Measurements from ENCODE around the gene P3H4. TPM values are rescaled to one million over a fixed set of nuclear protein-coding genes. Genes with fewer than 3 reads are reported as not detected.

P3H4 gene
- total RNA-seq, 1 experiment from 2014 or later = 29.6 TPM

DNA sequence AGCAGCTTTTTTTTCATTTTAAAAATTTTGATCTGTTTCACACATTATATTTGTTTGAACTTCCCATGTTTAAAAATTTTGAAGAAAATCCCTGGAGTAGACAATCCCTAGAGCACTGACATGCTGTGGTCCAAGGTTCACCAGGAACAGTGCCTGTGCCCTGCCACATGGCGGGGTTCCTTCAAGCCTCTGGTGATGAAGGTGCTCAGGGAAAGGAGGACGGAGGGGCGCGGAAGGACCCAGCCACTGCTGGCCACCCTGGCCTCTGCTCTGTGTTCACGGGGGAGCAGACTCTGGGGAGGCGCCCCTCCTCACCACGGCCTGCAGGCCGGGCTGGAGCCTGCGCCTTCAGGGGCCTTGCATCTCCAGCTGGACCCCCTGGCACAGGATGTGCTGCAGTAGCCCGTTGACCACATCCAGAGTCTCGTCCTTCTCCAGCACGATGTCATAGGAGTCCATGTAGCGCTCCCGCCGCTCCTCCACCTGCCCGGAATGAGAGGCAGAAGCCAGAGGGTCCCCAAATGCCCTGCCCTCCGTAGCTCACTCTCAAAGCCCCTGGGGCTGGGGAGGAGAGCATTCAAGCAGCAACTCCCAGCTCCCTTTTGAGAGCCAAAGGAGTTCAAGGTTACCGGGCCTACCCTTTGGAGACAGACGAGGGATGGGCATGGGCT is 13.6 kb upstream of the P3H4 start:
- H3K36me3 ChIP-seq (ENCODE audit: low read depth, low read length) = no peaks in the 10 kb centered on the region
- intact Hi-C loops (cut with micrococcal nuclease) = no loop called here

DNA sequence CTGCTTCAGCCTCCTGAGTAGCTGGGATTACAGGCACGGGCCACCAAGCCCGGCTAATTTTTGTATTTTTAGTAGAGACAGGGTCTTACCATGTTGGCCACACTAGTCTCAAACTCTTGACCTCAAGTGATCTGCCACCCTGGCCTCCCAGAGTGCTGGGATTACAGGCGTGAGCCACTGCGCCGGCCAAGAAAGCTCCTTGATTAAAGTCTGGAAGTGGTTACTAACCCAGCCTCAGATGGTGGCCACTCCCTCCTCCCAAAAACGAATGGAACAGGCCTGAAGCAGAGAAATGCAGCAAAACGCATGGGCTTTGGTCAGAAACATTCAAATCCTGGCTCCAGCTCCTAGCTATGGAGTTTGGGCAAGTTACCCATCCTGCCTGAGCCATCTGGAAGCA is 12.3 kb upstream of the P3H4 start:
- no peaks in the 10 kb centered on the region for H3K27me3 ChIP-seq (ENCODE audit: low read length)
- ChIA-PET POLR2A (ENCODE audit: unreplicated experiment) (interaction anchor here (0.6 kb wide), 1 partner anchor 22 kb away, joined by 8 read pairs; no protein-coding TSS in a partner anchor), CTCF (no interaction called here)
- no peak overlapping the region for H3K9ac ChIP-seq (ENCODE audit: low read length)
- H3K9me3 ChIP-seq (ENCODE audit: low read length) = no peaks in the 10 kb centered on the region
- H3K4me1 ChIP-seq (ENCODE audit: insufficient read depth, low read length) = no peaks in the 10 kb centered on the region
- H3F3A ChIP-seq (ENCODE audit: low read length, unreplicated experiment) = no peaks in the 10 kb centered on the region
- no peaks in the 10 kb centered on the region for H4K20me1 ChIP-seq (ENCODE audit: low read length)
- intact Hi-C loops (cut with micrococcal nuclease) = no loop called here
- no peaks in the 10 kb centered on the region for H3K9me2 ChIP-seq (replicated peaks; ENCODE audit: low read length)
- H3K4me2 ChIP-seq (ENCODE audit: low read length) = no peak overlapping the region
- BruUV-seq (replicated peaks) = no TSS peak
- H2AFZ ChIP-seq (ENCODE audit: low read length) = no peak overlapping the region
- no peak for DNase-seq
- H3K4me3 ChIP-seq (ENCODE audit: low read length) = no peak overlapping the region
- no peak for ATAC-seq
- no peak overlapping the region for H3K27ac ChIP-seq (ENCODE audit: low read length)
- no peaks in the 10 kb centered on the region for H3K79me2 ChIP-seq (ENCODE audit: low read length)
- TF ChIP-seq EZH2 (IDR thresholded peaks at IDR 0.05; ENCODE audit: low read length, unreplicated experiment) (no peak), EZH2phosphoT487 (IDR thresholded peaks at IDR 0.05; ENCODE audit: borderline replicate concordance, low read length) (no peak), CTCF (conservative IDR thresholded peaks at IDR 0.05; ENCODE audit: low read depth, low read length) (no peak)
- H3K36me3 ChIP-seq (ENCODE audit: low read depth, low read length) = no peaks in the 10 kb centered on the region

More for the DNA sequence above, 13.6 kb upstream of the P3H4 start:
- Histone ChIP-seq H3K9me2 (replicated peaks; ENCODE audit: low read length) (no peaks in the 10 kb centered on the region), H3K27ac (ENCODE audit: low read length) (no peak overlapping the region), H3K9ac (ENCODE audit: low read length) (no peak overlapping the region), H3K79me2 (ENCODE audit: low read length) (no peaks in the 10 kb centered on the region), H3F3A (ENCODE audit: low read length, unreplicated experiment) (no peaks in the 10 kb centered on the region), H3K9me3 (ENCODE audit: low read length) (no peaks in the 10 kb centered on the region), H4K20me1 (ENCODE audit: low read length) (no peaks in the 10 kb centered on the region), H3K27me3 (ENCODE audit: low read length) (no peaks in the 10 kb centered on the region), H3K4me3 (ENCODE audit: low read length) (no peak overlapping the region), H2AFZ (ENCODE audit: low read length) (no peak overlapping the region), H3K4me1 (ENCODE audit: insufficient read depth, low read length) (no peaks in the 10 kb centered on the region), H3K4me2 (ENCODE audit: low read length) (no peak overlapping the region)
- ATAC-seq (no peak), DNase-seq (no peak)
- POLR2A ChIA-PET (ENCODE audit: unreplicated experiment) = no interaction called here
- no TSS peak for BruUV-seq (replicated peaks)
- TF ChIP-seq EZH2phosphoT487 (IDR thresholded peaks at IDR 0.05; ENCODE audit: borderline replicate concordance, low read length) (no peak), EZH2 (IDR thresholded peaks at IDR 0.05; ENCODE audit: low read length, unreplicated experiment) (no peak), CTCF (conservative IDR thresholded peaks at IDR 0.05; ENCODE audit: low read depth, low read length) (no peak)
- CTCF ChIA-PET = no interaction called here

DNA sequence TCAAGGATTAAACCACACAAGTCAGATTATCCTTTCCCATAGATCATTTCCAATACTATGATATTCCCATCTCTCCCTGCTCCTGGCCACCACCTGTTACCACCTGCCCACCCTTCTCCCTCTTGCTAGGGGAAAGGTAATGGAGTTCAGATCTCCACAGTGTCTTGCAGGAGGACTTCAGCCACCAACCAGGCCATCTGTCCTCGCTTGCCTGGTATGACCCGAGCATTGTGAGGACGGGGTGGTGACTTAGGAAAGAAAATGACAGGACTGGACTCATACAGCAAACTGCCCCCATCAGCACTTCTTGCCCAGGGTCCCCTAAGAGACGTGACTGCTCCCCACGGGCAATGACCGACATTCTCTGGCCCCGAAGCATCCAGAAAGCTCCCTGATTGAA is 11.8 kb upstream of the P3H4 start:
- Histone ChIP-seq H3K4me3 (ENCODE audit: low read length) (no peak overlapping the region), H3K27ac (ENCODE audit: low read length) (no peak overlapping the region), H3K4me2 (ENCODE audit: low read length) (no peak overlapping the region), H3K9me3 (ENCODE audit: low read length) (no peaks in the 10 kb centered on the region), H3K27me3 (ENCODE audit: low read length) (no peaks in the 10 kb centered on the region), H2AFZ (ENCODE audit: low read length) (no peak overlapping the region), H3K4me1 (ENCODE audit: insufficient read depth, low read length) (no peaks in the 10 kb centered on the region), H3K36me3 (ENCODE audit: low read depth, low read length) (no peaks in the 10 kb centered on the region), H3F3A (ENCODE audit: low read length, unreplicated experiment) (no peaks in the 10 kb centered on the region), H3K9ac (ENCODE audit: low read length) (no peak overlapping the region), H3K79me2 (ENCODE audit: low read length) (no peaks in the 10 kb centered on the region), H4K20me1 (ENCODE audit: low read length) (no peaks in the 10 kb centered on the region), H3K9me2 (replicated peaks; ENCODE audit: low read length) (no peaks in the 10 kb centered on the region)
- CTCF ChIA-PET = no interaction called here
- POLR2A ChIA-PET (ENCODE audit: unreplicated experiment) = interaction anchor here (0.6 kb wide), 1 partner anchor 22 kb away, joined by 8 read pairs; no protein-coding TSS in a partner anchor
- intact Hi-C loops (cut with micrococcal nuclease) = no loop called here
- no peak for ATAC-seq
- TF ChIP-seq EZH2 (IDR thresholded peaks at IDR 0.05; ENCODE audit: low read length, unreplicated experiment) = no peak
- no peak for TF ChIP-seq CTCF (conservative IDR thresholded peaks at IDR 0.05; ENCODE audit: low read depth, low read length)
- TF ChIP-seq EZH2phosphoT487 (IDR thresholded peaks at IDR 0.05; ENCODE audit: borderline replicate concordance, low read length) = no peak
- no peak for DNase-seq
- BruUV-seq (replicated peaks) = TSS peak; percentile 17
